Stomach (tissue), 4 donors: ENCODE data around the gene NHLH1.

Source experiments
- EP300 ChIP-seq: sonication (generic); formaldehyde crosslinking; IDR thresholded peaks from one replicate; pipeline ENCODE4 v1.6.1; 2017; ENCODE audit warnings: antibody characterized with exemption
- TF ChIP-seq, protein P1 (sequence below), 7 experiments: fragments of 450-650 bp in 4 of 7; fragments of 200-600 bp in 3 of 7; sonication (generic) in 3 of 7; IDR thresholded peaks; one replicate each; pipeline ENCODE4 v1.5.1; 2016 to 2019; ENCODE audit warnings: antibody characterized with exemption in 7 of 7, control low read depth in 2 of 7, mild to moderate bottlenecking in 1 of 7

DNA sequence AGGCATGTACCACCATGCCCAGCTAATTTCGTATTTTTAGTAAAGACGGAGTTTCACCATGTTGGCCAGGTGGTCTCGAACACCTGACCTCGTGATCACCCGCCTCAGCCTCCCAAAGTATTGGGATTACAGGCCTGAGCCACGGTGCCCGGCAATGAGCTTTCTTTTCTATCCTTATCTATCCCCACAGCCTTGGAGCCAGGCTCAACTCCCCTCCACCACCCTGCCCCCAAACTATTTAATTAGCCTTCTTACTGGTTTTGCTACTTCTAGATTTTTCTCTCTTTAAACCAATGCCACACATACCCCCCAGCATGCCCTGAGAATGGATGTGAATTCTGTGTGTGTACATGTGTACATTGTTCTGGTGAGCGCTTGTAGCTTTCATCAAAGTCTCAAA, 27.8 kb downstream of the NHLH1 start:
- TF ChIP-seq, protein P1, sequence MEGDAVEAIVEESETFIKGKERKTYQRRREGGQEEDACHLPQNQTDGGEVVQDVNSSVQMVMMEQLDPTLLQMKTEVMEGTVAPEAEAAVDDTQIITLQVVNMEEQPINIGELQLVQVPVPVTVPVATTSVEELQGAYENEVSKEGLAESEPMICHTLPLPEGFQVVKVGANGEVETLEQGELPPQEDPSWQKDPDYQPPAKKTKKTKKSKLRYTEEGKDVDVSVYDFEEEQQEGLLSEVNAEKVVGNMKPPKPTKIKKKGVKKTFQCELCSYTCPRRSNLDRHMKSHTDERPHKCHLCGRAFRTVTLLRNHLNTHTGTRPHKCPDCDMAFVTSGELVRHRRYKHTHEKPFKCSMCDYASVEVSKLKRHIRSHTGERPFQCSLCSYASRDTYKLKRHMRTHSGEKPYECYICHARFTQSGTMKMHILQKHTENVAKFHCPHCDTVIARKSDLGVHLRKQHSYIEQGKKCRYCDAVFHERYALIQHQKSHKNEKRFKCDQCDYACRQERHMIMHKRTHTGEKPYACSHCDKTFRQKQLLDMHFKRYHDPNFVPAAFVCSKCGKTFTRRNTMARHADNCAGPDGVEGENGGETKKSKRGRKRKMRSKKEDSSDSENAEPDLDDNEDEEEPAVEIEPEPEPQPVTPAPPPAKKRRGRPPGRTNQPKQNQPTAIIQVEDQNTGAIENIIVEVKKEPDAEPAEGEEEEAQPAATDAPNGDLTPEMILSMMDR (IDR thresholded peaks at IDR 0.05) = no peak
- no peak for TF ChIP-seq EP300
